HFFc6 (cell line): ENCODE data around the gene TPSB2. TPM values are rescaled to one million over a fixed set of nuclear protein-coding genes. Genes with fewer than 3 reads are reported as not detected.

Experiments
- DNase-seq: peaks from one replicate; pipeline ENCODE4 v3.0.0-alpha.2; 2018
- H3K27ac Mint-ChIP-seq: 2 replicates; pipeline ENCODE4 v1.8.0; 2020; ENCODE audit warnings: mild to moderate bottlenecking, mixed read lengths
- H3K27me3 Mint-ChIP-seq: 2 replicates; pipeline ENCODE4 v1.8.0; 2021; ENCODE audit warnings: mild to moderate bottlenecking, moderate library complexity, mixed read lengths; ENCODE audit not compliant: insufficient read depth
- H3K36me3 Mint-ChIP-seq: 2 replicates; pipeline ENCODE4 v1.8.0; 2021; ENCODE audit warnings: low read depth, mixed read lengths
- H3K4me1 Mint-ChIP-seq: 2 replicates; pipeline ENCODE4 v1.8.0; 2020; ENCODE audit warnings: low read depth, mixed read lengths
- H3K4me3 Mint-ChIP-seq: 2 replicates; pipeline ENCODE4 v1.8.0; 2020; ENCODE audit warnings: mild to moderate bottlenecking, moderate library complexity, mixed read lengths
- H3K9me3 Mint-ChIP-seq: 2 replicates; pipeline ENCODE4 v1.8.0; 2020; ENCODE audit warnings: mild to moderate bottlenecking, mixed read lengths
- total RNA-seq, 6 experiments: library from RNA; stranded (reverse); fragmentation: NEBNext Ultra II Directional; extraction: Animal tissue kit (Norgen Biotek cat#: 25700); gene quantifications; 2 replicates in 1 of 6; 3 replicates in 5 of 6; pipeline ENCODE4 v1.2.3, GENCODE V29; 2021
- TF ChIP-seq, protein P1 (sequence below): fragments of 200-600 bp; sonication (generic); IDR thresholded peaks from 2 replicates; pipeline ENCODE4 v1.5.0; 2021; ENCODE audit warnings: antibody characterized with exemption, mild to moderate bottlenecking

TPSB2 gene
- total RNA-seq, 6 experiments from 2014 or later = not detected

DNA sequence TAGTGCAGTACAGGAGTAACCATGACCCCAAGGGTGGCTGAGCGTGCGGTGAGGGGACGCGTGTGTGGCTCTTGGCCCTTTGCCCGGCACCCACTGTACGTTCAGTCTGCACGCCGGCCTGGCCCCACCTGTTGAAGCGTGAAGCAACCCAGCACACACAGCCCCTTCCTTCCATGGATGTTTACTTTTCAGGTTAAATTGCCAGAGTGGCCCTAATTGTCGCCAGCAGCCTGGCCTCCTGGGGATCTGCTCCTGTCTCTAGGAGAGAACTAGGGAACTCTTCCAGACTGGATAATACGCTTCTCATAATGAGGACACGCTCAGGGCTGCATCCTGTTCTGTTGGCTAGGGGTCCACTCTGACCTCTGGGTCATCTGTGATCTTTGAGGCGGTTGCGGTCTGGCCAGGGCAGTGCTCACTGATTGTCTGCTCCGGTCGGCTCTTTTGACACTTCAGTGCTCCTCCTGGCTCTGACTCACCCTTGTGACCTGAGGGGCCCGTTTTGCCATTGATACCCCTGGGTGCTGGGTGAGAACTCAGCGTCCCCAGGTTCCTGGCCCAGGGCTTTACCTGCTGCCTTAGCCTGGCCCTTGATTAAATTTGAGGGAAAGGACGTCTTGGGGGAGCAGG, 32.6 kb downstream of the TPSB2 start:
- DNase-seq = no peak
- no peak overlapping the region for H3K27ac Mint-ChIP-seq
- TF ChIP-seq, protein P1, sequence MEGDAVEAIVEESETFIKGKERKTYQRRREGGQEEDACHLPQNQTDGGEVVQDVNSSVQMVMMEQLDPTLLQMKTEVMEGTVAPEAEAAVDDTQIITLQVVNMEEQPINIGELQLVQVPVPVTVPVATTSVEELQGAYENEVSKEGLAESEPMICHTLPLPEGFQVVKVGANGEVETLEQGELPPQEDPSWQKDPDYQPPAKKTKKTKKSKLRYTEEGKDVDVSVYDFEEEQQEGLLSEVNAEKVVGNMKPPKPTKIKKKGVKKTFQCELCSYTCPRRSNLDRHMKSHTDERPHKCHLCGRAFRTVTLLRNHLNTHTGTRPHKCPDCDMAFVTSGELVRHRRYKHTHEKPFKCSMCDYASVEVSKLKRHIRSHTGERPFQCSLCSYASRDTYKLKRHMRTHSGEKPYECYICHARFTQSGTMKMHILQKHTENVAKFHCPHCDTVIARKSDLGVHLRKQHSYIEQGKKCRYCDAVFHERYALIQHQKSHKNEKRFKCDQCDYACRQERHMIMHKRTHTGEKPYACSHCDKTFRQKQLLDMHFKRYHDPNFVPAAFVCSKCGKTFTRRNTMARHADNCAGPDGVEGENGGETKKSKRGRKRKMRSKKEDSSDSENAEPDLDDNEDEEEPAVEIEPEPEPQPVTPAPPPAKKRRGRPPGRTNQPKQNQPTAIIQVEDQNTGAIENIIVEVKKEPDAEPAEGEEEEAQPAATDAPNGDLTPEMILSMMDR = no peak
- H3K9me3 Mint-ChIP-seq = peaks cover 14% of the 10 kb centered on the region
- H3K36me3 Mint-ChIP-seq = 0 out of 2 replicates have a peak, but pooled peaks cover 4% of the 10 kb centered on the region
- no peaks in the 10 kb centered on the region for H3K4me1 Mint-ChIP-seq
- H3K27me3 Mint-ChIP-seq = peaks cover 2% of the 10 kb centered on the region; the same call in 1 of the 2 replicates
- H3K4me3 Mint-ChIP-seq = no peak overlapping the region

DNA sequence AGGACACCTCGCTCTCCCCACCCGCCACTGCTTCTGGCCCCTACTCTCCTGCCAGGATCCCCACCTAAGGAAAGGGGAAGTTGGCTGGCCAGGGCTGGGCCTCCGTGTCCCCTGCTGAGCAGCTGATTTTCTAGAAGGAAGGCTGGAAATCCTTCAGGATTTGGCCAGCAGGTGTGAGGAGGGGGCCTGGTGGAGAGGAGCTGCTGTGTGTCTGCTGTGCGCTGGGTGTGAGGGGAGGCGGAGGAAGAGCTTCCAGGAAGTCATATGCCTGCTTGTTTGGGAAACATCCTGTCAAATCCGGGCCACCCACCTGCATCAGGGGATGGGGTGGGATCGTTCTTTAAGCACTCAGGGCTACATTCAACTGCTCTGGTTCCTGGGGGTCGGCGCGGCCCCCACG, 33.5 kb downstream of the TPSB2 start:
- Mint-ChIP-seq H3K27ac (no peak overlapping the region), H3K9me3 (peaks cover 12% of the 10 kb centered on the region), H3K4me1 (no peaks in the 10 kb centered on the region), H3K27me3 (peaks cover 2% of the 10 kb centered on the region; the same call in 1 of the 2 replicates), H3K36me3 (0 out of 2 replicates have a peak, but pooled peaks cover 4% of the 10 kb centered on the region), H3K4me3 (no peak overlapping the region)
- DNase-seq = no peak
- TF ChIP-seq, protein P1 = no peak

DNA sequence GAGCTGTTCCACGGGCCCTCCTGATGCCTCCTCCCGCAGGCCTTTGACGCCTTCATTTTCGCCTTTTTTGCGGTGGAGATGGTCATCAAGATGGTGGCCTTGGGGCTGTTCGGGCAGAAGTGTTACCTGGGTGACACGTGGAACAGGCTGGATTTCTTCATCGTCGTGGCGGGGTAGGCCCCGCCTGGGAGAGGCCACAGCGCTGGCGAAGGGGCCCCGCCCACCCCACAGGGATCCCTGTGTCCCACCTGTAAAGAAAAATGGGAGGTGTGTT, 34.7 kb downstream of the TPSB2 start:
- Mint-ChIP-seq H3K4me1 (no peaks in the 10 kb centered on the region), H3K4me3 (no peak overlapping the region), H3K36me3 (0 out of 2 replicates have a peak, but pooled peaks cover 4% of the 10 kb centered on the region), H3K9me3 (peaks cover 9% of the 10 kb centered on the region), H3K27me3 (0 out of 2 replicates have a peak, but pooled peaks cover 2% of the 10 kb centered on the region), H3K27ac (no peak overlapping the region)
- DNase-seq = no peak
- TF ChIP-seq, protein P1 = no peak

DNA sequence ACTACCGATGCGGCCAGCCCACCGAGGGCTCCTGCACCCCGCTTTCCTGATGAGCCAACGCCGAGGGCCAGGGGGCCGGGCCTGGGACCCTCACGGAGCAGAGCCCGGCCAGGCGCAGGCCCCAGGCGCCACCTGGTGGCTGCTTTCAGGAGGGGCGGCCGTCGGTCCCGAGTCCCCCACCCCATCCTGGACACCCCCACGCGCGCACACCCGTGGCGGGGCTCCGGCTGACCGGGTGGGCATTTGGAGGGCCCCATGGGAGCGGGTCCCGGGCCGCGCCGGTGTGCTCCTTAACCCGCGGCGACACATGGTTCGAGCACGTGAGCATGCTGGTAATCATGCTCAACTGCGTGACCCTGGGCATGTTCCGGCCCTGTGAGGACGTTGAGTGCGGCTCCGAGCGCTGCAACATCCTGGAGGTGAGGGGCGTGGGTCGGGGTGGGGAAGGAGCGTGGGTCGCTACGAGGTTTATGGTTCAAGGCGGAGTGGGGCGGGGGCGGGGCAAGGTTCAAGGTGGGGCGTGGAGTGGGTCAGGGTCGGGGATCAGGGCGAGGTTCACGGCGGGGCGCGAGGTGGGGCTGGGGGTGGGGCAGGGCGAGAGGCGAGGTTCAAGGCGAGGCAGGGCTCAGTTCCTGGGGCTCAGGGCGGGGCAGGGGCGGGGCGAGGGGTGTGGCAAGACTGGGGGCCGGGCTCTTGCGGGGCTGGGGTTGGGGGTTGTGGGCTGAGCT, 35.2 kb downstream of the TPSB2 start:
- TF ChIP-seq, protein P1 = peak; percentile 94
- Mint-ChIP-seq H3K4me1 (no peaks in the 10 kb centered on the region), H3K9me3 (peaks cover 5% of the 10 kb centered on the region), H3K27me3 (0 out of 2 replicates have a peak, but pooled peaks cover 2% of the 10 kb centered on the region), H3K4me3 (no peak overlapping the region), H3K27ac (no peak overlapping the region), H3K36me3 (0 out of 2 replicates have a peak, but pooled peaks cover 2% of the 10 kb centered on the region)
- DNase-seq = no peak

DNA sequence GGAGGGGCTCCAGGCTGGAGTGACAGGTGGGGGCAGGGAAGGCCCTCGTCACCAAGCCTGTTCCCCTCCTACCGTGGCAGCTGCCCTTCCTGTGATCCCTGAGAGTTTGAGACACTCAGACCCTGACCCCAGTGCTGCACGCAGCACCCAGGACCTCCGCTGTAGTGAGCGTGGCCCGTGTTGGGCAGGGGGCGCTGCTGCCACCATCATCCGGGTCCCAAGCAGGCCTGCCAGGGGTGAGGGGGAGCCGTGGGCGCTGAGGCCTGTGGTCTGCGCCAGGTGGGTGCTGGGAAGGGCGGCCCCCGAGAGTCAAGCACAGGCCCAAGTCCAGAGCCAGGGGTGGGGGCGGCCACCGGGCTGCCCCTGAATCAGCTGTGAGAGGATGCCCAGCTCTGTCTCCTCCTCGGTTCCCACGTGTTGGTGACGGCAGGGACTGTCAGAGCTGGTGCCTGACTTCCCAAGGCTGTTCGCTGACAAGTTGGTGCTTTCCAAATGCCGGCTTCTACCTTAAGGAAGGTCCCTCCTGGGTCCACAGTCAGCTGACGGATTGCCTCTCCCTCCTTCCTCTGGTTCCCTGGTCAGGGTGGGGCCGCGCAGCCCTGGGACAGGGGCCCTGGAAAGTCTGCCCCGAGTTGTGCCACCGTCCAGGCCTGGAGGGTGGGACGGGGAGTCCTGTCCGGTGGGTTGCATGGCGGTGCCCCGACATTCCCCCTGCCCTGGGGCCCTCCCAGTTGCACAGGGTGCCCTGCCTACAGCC, 36.0 kb downstream of the TPSB2 start:
- Mint-ChIP-seq H3K9me3 (no peaks in the 10 kb centered on the region), H3K4me1 (no peaks in the 10 kb centered on the region), H3K36me3 (no peaks in the 10 kb centered on the region), H3K4me3 (no peak overlapping the region), H3K27me3 (0 out of 2 replicates have a peak, but pooled peaks cover 2% of the 10 kb centered on the region), H3K27ac (no peak overlapping the region)
- TF ChIP-seq, protein P1 = no peak
- no peak for DNase-seq
